H9 (cell line): Measurements from ENCODE around the gene FAM136A. TPM values are rescaled to one million over a fixed set of nuclear protein-coding genes. Genes with fewer than 3 reads are reported as not detected.
"Not testable (repeated sequence)": the region's sequence is repeated elsewhere in the genome, so short reads cannot be mapped to it uniquely, and the experiment has no call there.

ENCODE experiments used
- DNase-seq: peaks from one replicate; pipeline ENCODE4 v3.0.0-alpha.2; 2017
- H2AFZ ChIP-seq: one replicate; pipeline ENCODE4 v1.6.1; 2013; ENCODE audit warnings: mild to moderate bottlenecking, low read length, control low read depth, moderate library complexity
- H2AK5ac ChIP-seq: 2 replicates; pipeline ENCODE4 v1.6.1; 2013; ENCODE audit warnings: low read length, control low read depth, mixed read lengths; ENCODE audit not compliant: insufficient read length
- H2BK120ac ChIP-seq: one replicate; pipeline ENCODE4 v1.6.1; 2013; ENCODE audit warnings: low read depth, mild to moderate bottlenecking, low read length, control low read depth, inconsistent platforms; ENCODE audit not compliant: poor library complexity, severe bottlenecking
- H2BK12ac ChIP-seq: 2 replicates; pipeline ENCODE4 v1.6.1; 2013; ENCODE audit warnings: low read length, control low read depth, mixed read lengths, low read depth; ENCODE audit not compliant: insufficient read length
- H2BK15ac ChIP-seq: 2 replicates; pipeline ENCODE4 v1.6.1; 2013; ENCODE audit warnings: low read depth, low read length, control low read depth
- H2BK20ac ChIP-seq: one replicate; pipeline ENCODE4 v1.6.1; 2013; ENCODE audit warnings: low read depth, mild to moderate bottlenecking, low read length, control low read depth, inconsistent platforms; ENCODE audit not compliant: poor library complexity, severe bottlenecking
- H2BK5ac ChIP-seq: 2 replicates; pipeline ENCODE4 v1.6.1; 2013; ENCODE audit warnings: low read length, control low read depth, mixed read lengths; ENCODE audit not compliant: insufficient read length
- H3K14ac ChIP-seq: 2 replicates; pipeline ENCODE4 v1.6.1; 2013; ENCODE audit warnings: low read length, control low read depth; ENCODE audit not compliant: insufficient read depth
- H3K18ac ChIP-seq: 2 replicates; pipeline ENCODE4 v1.6.1; 2013; ENCODE audit warnings: low read depth, mild to moderate bottlenecking, mixed read lengths, low read length, control low read depth; ENCODE audit not compliant: insufficient read length
- H3K23ac ChIP-seq: 2 replicates; pipeline ENCODE4 v1.6.1; 2013; ENCODE audit warnings: low read length, control low read depth, mixed read lengths, low read depth; ENCODE audit not compliant: insufficient read length
- H3K23me2 ChIP-seq: 2 replicates; pipeline ENCODE4 v1.6.1; 2013; ENCODE audit warnings: low read depth, mild to moderate bottlenecking, mixed read lengths, low read length, control low read depth; ENCODE audit not compliant: insufficient read length, poor library complexity, severe bottlenecking
- H3K27ac ChIP-seq: 2 replicates; pipeline ENCODE4 v1.5.1; 2013; ENCODE audit warnings: low read length, control low read depth, mixed read lengths, low read depth; ENCODE audit not compliant: insufficient read length
- H3K27me3 ChIP-seq: 2 replicates; pipeline ENCODE4 v1.6.1; 2013; ENCODE audit warnings: low read length, control low read depth, inconsistent platforms; ENCODE audit not compliant: insufficient read depth
- H3K4ac ChIP-seq: 2 replicates; pipeline ENCODE4 v1.6.1; 2013; ENCODE audit warnings: low read depth, mild to moderate bottlenecking, control low read depth, inconsistent platforms, low read length, moderate library complexity
- H3K4me1 ChIP-seq: 2 replicates; pipeline ENCODE4 v1.6.1; 2013; ENCODE audit warnings: low read length, control low read depth, inconsistent platforms; ENCODE audit not compliant: insufficient read depth
- H3K4me2 ChIP-seq: 2 replicates; pipeline ENCODE4 v1.6.1; 2013; ENCODE audit warnings: low read length, control low read depth, mixed read lengths; ENCODE audit not compliant: insufficient read length, insufficient read depth
- H3K56ac ChIP-seq: 2 replicates; pipeline ENCODE4 v1.6.1; 2013; ENCODE audit warnings: low read depth, mild to moderate bottlenecking, mixed read lengths, low read length, control low read depth; ENCODE audit not compliant: insufficient read length
- H3K79me1 ChIP-seq: 2 replicates; pipeline ENCODE4 v1.6.1; 2013; ENCODE audit warnings: low read depth, mild to moderate bottlenecking, moderate library complexity, low read length, control low read depth, inconsistent platforms; ENCODE audit not compliant: insufficient read depth, poor library complexity, severe bottlenecking
- H3K79me2 ChIP-seq: 2 replicates; pipeline ENCODE4 v1.6.1; 2013; ENCODE audit warnings: low read length, control low read depth, inconsistent platforms; ENCODE audit not compliant: insufficient read depth
- H3K9ac ChIP-seq: 2 replicates; pipeline ENCODE4 v1.6.1; 2013; ENCODE audit warnings: low read length, control low read depth, mixed read lengths; ENCODE audit not compliant: insufficient read length; ENCODE audit errors: extremely low read depth
- H3K9me3 ChIP-seq: one replicate; pipeline ENCODE4 v1.6.1; 2013; ENCODE audit warnings: low read depth, low read length, inconsistent platforms; ENCODE audit not compliant: control insufficient read depth
- H3T11ph ChIP-seq: one replicate; pipeline ENCODE4 v1.6.1; 2013; ENCODE audit warnings: mild to moderate bottlenecking, low read length, control low read depth, inconsistent platforms
- H4K20me1 ChIP-seq: one replicate; pipeline ENCODE4 v1.6.1; 2013; ENCODE audit not compliant: control insufficient read depth, insufficient read length, insufficient read depth
- H4K5ac ChIP-seq: 2 replicates; pipeline ENCODE4 v1.6.1; 2013; ENCODE audit warnings: low read depth, mild to moderate bottlenecking, mixed read lengths, low read length, control low read depth; ENCODE audit not compliant: insufficient read length
- H4K8ac ChIP-seq: replicated peaks from 2 replicates; pipeline ENCODE4 v1.6.1; 2013; ENCODE audit warnings: low read length, control low read depth, mixed read lengths, low read depth; ENCODE audit not compliant: insufficient read length
- H4K91ac ChIP-seq: 2 replicates; pipeline ENCODE4 v1.6.1; 2013; ENCODE audit warnings: low read depth, mild to moderate bottlenecking, moderate library complexity, mixed read lengths, low read length, control low read depth; ENCODE audit not compliant: insufficient read length
- H3K27ac Mint-ChIP-seq, 3 experiments: 2 replicates in 2 of 3; 3 replicates in 1 of 3; pipeline ENCODE4 v1.8.0; 2020 to 2021; ENCODE audit warnings: mixed read lengths in 3 of 3, mild to moderate bottlenecking in 1 of 3, moderate library complexity in 1 of 3
- H3K27me3 Mint-ChIP-seq: 2 replicates; pipeline ENCODE4 v1.8.0; 2021; ENCODE audit warnings: low read depth, mild to moderate bottlenecking, moderate library complexity, mixed read lengths
- H3K36me3 Mint-ChIP-seq, 3 experiments: 2 replicates in 2 of 3; 3 replicates in 1 of 3; pipeline ENCODE4 v1.8.0; 2020 to 2021; ENCODE audit warnings: low read depth in 3 of 3, mixed read lengths in 3 of 3; ENCODE audit not compliant: insufficient read depth in 1 of 3
- H3K4me1 Mint-ChIP-seq, 2 experiments: 2 replicates each; pipeline ENCODE4 v1.8.0; 2020; ENCODE audit warnings: mixed read lengths in 2 of 2
- H3K4me3 Mint-ChIP-seq, 2 experiments: 2 replicates in 1 of 2; 3 replicates in 1 of 2; pipeline ENCODE4 v1.8.0; 2020 to 2021; ENCODE audit warnings: mild to moderate bottlenecking in 2 of 2, mixed read lengths in 2 of 2, moderate library complexity in 1 of 2
- H3K9me3 Mint-ChIP-seq, 2 experiments: 2 replicates in 1 of 2; 3 replicates in 1 of 2; pipeline ENCODE4 v1.8.0; 2020; ENCODE audit warnings: mild to moderate bottlenecking in 2 of 2, mixed read lengths in 2 of 2, moderate library complexity in 1 of 2
- CTCF ChIP-seq: fragments of 200-600 bp; sonication (generic); conservative IDR thresholded peaks from 3 replicates; pipeline ENCODE4 v1.8.0; 2021; ENCODE audit warnings: antibody characterized with exemption, mild to moderate bottlenecking
- WGBS: extraction: QIAGEN DNeasy Blood & Tissue Kit; methylation state at CpG from one replicate; pipeline ENCODE4 v1.1.7; 2013; ENCODE audit warnings: missing lambda C conversion rate, low lambda C conversion rate, mixed read lengths; ENCODE audit not compliant: insufficient read length; ENCODE audit errors: extremely low coverage; 5-methylcytosine and 5-hydroxymethylcytosine counted together
- total RNA-seq: library from RNA; stranded (reverse); gene quantifications from 2 replicates; pipeline ENCODE4 v1.2.1, GENCODE V29; 2021

Gene FAM136A
- total RNA-seq, 1 experiment from 2014 or later: 118 TPM

GRCh38 chr2:70300771-70301343 is 1.0 kb downstream of the FAM136A start:
- peaks cover 9 to 14% of the 10 kb centered on the region in 2 experiments for H3K9me3 Mint-ChIP-seq

GRCh38 chr2:70297828-70298227 is 4.0 kb downstream of the FAM136A start:
- H2BK20ac ChIP-seq, H2AK5ac ChIP-seq, DNase-seq, H2AFZ ChIP-seq, H3K4ac ChIP-seq, H4K8ac ChIP-seq, H4K20me1 ChIP-seq, H3K9ac ChIP-seq, H2BK5ac ChIP-seq, H3K4me2 ChIP-seq, H3K79me2 ChIP-seq, H2BK120ac ChIP-seq, H3K14ac ChIP-seq, H3K56ac ChIP-seq, H3K27me3 ChIP-seq, H3K79me1 ChIP-seq, H3K9me3 Mint-ChIP-seq, H3K27ac ChIP-seq, H3K23me2 ChIP-seq, H3T11ph ChIP-seq, H3K4me1 ChIP-seq, H4K5ac ChIP-seq, H3K23ac ChIP-seq, H3K27me3 Mint-ChIP-seq, H2BK15ac ChIP-seq, H3K27ac Mint-ChIP-seq, H2BK12ac ChIP-seq, H3K4me3 Mint-ChIP-seq, H4K91ac ChIP-seq, H3K18ac ChIP-seq, H3K9me3 ChIP-seq, H3K4me1 Mint-ChIP-seq: not testable (repeated sequence)
- WGBS: no CpG with 5 or more reads among the region's 4 CpGs
- peaks cover 27 to 48% (median 47%) of the 10 kb centered on the region in 3 experiments for H3K36me3 Mint-ChIP-seq

More at GRCh38 chr2:70300771-70301343, 1.0 kb downstream of the FAM136A start:
- Histone ChIP-seq H2BK12ac (peak overlapping the region; percentile 86), H2BK20ac (no peak overlapping the region), H3K4me1 (peaks cover 5% of the 10 kb centered on the region; the same call in 1 of the 2 replicates), H3K56ac (no peak overlapping the region), H3K23me2 (peaks cover 5% of the 10 kb centered on the region), H2AK5ac (no peak overlapping the region), H2AFZ (no peak overlapping the region), H3K9ac (peak overlapping the region; percentile 85), H3K79me2 (peaks cover 2% of the 10 kb centered on the region; the same call in 1 of the 2 replicates), H2BK120ac (no peak overlapping the region), H3K79me1 (peaks cover 3% of the 10 kb centered on the region), H3K18ac (peak overlapping the region; percentile 72), H2BK15ac (peak overlapping the region; percentile 49; the same call in 1 of the 2 replicates), H3K27ac (peak overlapping the region; percentile 29), H3K4ac (no peak overlapping the region), H3K27me3 (no peaks in the 10 kb centered on the region), H4K8ac (no peak overlapping the region), H3K23ac (no peak overlapping the region), H2BK5ac (no peak overlapping the region), H3T11ph (no peak overlapping the region), H4K20me1 (no peaks in the 10 kb centered on the region), H4K91ac (no peak overlapping the region), H4K5ac (peak overlapping the region; percentile 61), H3K9me3 (no peaks in the 10 kb centered on the region), H3K14ac (no peak overlapping the region), H3K4me2 (peak overlapping the region; percentile 77)
- H3K36me3 Mint-ChIP-seq: peaks cover 29 to 53% (median 48%) of the 10 kb centered on the region in 3 experiments
- no peaks in the 10 kb centered on the region for H3K27me3 Mint-ChIP-seq
- peak overlapping the region; percentile 92 to 93 for H3K4me3 Mint-ChIP-seq
- no CpG with 5 or more reads among the region's 10 CpGs for WGBS
- peaks cover 17 to 24% of the 10 kb centered on the region in 2 experiments for H3K4me1 Mint-ChIP-seq
- H3K27ac Mint-ChIP-seq: peak overlapping the region; percentile 96 to 99 (median 99); a peak in 6 of 7 replicates
- DNase-seq: no peak
- TF ChIP-seq CTCF: no peak
